ENCODE results near the gene PLN.

DNA sequence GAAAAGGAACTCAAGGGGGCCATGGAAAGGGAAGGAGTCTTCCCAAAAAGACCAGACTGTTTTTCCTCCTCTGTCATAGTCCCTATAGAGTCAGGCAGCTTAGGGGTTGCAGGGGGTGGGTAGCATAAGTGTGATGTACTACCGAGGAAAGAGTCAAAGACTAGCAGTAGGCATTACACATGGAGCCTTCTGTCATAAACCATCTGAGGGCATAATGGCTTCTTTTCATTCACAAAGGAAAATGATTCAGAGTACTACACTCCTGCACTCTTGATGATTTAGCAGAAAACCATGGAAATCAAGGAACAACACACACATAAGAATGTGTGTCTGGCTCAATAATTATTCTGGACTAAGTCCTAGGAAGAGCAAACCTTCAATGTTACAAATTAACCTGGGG is 14.9 kb downstream of the PLN start:
- TF ChIP-seq, protein P1, sequence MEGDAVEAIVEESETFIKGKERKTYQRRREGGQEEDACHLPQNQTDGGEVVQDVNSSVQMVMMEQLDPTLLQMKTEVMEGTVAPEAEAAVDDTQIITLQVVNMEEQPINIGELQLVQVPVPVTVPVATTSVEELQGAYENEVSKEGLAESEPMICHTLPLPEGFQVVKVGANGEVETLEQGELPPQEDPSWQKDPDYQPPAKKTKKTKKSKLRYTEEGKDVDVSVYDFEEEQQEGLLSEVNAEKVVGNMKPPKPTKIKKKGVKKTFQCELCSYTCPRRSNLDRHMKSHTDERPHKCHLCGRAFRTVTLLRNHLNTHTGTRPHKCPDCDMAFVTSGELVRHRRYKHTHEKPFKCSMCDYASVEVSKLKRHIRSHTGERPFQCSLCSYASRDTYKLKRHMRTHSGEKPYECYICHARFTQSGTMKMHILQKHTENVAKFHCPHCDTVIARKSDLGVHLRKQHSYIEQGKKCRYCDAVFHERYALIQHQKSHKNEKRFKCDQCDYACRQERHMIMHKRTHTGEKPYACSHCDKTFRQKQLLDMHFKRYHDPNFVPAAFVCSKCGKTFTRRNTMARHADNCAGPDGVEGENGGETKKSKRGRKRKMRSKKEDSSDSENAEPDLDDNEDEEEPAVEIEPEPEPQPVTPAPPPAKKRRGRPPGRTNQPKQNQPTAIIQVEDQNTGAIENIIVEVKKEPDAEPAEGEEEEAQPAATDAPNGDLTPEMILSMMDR (optimal IDR thresholded peaks at IDR 0.05 in 1 of 3, IDR thresholded peaks at IDR 0.05 in 1 of 3, conservative IDR thresholded peaks at IDR 0.05 in 1 of 3; ENCODE audit: extremely low read depth in 1 of 3, insufficient read depth in 2 of 3, low read length in 3 of 3): no peak
- TF ChIP-seq EZH2 (IDR thresholded peaks at IDR 0.05; ENCODE audit: low read length): no peak
